Neural crest cell (in vitro differentiated cells): ENCODE results near the gene ASGR1. TPM values are rescaled to one million over a fixed set of nuclear protein-coding genes. Genes with fewer than 3 reads are reported as not detected.
"Not testable (repeated sequence)": the region's sequence is repeated elsewhere in the genome, so short reads cannot be mapped to it uniquely, and the experiment has no call there.

Source experiments
- DNase-seq: peaks from one replicate; pipeline ENCODE4 v3.0.0; 2021; ENCODE audit warnings: low read depth, mixed read lengths, low spot score
- H3K27ac Mint-ChIP-seq: one replicate; pipeline ENCODE4 v1.8.0; 2021; ENCODE audit warnings: mild to moderate bottlenecking, mixed read lengths; ENCODE audit not compliant: unreplicated experiment
- H3K27me3 Mint-ChIP-seq: 2 replicates; pipeline ENCODE4 v1.8.0; 2021; ENCODE audit warnings: low read depth, mild to moderate bottlenecking, mixed read lengths
- H3K36me3 Mint-ChIP-seq: 2 replicates; pipeline ENCODE4 v1.8.0; 2021; ENCODE audit warnings: low read depth, mild to moderate bottlenecking, mixed read lengths
- H3K4me1 Mint-ChIP-seq: 2 replicates; pipeline ENCODE4 v1.8.0; 2021; ENCODE audit warnings: mixed read lengths
- H3K4me3 Mint-ChIP-seq: one replicate; pipeline ENCODE4 v1.8.0; 2021; ENCODE audit warnings: mild to moderate bottlenecking, mixed read lengths
- H3K9me3 Mint-ChIP-seq: 2 replicates; pipeline ENCODE4 v1.8.0; 2021; ENCODE audit warnings: mixed read lengths
- CTCF ChIP-seq: fragments of 200-600 bp; sonication (generic); conservative IDR thresholded peaks from 2 replicates; pipeline ENCODE4 v1.5.0; 2021; ENCODE audit warnings: antibody characterized with exemption, mild to moderate bottlenecking
- total RNA-seq: library from RNA; stranded (reverse); gene quantifications from 2 replicates; pipeline ENCODE4 v1.2.1, GENCODE V29; 2021

ASGR1 gene
- total RNA-seq, 1 donor from 2014 or later = 11.2 TPM

DNA sequence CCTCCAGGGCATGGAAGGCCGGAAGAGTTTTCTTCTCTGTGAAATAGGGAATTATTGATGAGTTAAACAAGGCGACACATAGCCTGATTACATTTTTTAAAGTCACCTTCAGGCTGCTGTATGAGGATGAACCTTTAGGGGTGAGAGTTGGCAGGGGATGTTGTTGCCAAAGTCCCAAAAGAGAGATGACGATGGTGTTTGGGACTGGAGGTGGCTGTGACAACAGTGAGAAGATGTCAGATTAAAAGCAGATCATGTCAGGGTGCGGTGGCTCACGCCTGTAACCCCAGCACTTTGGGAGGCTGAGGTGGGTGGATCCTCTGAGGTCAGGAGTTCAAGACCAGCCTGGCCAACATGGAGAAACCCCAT lies 47.8 kb downstream of the ASGR1 start:
- no peak overlapping the region for H3K27ac Mint-ChIP-seq

DNA sequence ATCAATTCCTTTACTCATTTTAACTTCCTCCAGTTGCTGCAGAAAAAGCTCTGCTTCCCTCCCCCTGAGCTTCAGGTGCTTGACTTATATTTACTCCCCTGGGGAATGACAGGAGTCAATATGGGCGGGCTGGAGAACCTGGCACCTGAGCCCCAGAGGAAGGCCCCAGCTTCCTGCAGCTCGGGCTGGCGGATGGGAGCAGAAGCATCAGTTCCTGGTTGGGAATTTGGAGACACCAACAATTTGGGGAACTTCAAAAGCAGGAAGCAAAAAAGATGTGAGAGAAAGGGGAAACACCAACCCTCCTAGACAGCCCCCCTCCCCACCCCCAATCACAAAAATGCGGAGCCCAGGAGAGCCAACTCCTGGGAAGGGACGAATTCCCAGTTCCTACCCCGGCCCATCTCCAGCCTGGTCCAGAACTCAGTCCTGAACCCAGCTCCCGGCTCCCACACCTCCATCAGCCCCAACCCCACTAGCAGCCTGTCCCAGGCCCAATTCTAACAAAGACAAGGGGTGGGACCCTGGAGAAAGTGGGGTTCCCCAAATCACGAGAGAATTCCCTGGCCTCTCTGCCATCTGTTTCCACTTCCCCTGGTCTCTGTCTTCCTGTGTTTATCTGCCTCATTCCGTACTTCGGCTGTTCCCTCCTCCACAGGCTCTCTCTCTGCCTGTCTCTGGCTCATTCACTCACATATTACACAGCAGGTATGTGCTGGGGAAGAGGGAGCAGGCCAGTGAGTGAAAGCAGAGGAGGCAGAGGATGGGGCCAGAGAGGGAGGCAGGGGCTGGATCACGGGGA lies 48.3 kb downstream of the ASGR1 start:
- no peak overlapping the region for H3K27ac Mint-ChIP-seq
- no peak for DNase-seq
- peaks cover 28% of the 10 kb centered on the region for H3K4me1 Mint-ChIP-seq
- H3K27me3 Mint-ChIP-seq = peaks cover 17% of the 10 kb centered on the region
- no peaks in the 10 kb centered on the region for H3K36me3 Mint-ChIP-seq
- TF ChIP-seq CTCF = no peak
- no peaks in the 10 kb centered on the region for H3K9me3 Mint-ChIP-seq
- no peak overlapping the region for H3K4me3 Mint-ChIP-seq

More for the DNA sequence above, 47.8 kb downstream of the ASGR1 start:
- Mint-ChIP-seq H3K27me3 (peaks cover 19% of the 10 kb centered on the region), H3K9me3 (no peaks in the 10 kb centered on the region), H3K4me1 (peaks cover 28% of the 10 kb centered on the region), H3K4me3 (no peak overlapping the region), H3K36me3 (no peaks in the 10 kb centered on the region)
- no peak for DNase-seq
- TF ChIP-seq CTCF = no peak

- Mint-ChIP-seq H3K27ac (no peak overlapping the region), H3K9me3 (no peaks in the 10 kb centered on the region), H3K27me3 (peaks cover 17% of the 10 kb centered on the region), H3K4me1 (peaks cover 28% of the 10 kb centered on the region), H3K36me3 (no peaks in the 10 kb centered on the region), H3K4me3 (no peak overlapping the region)
- TF ChIP-seq CTCF = no peak
- DNase-seq = no peak
These were observed 49.9 kb downstream of the ASGR1 start for GRCh38 chr17:7129311-7129710.

DNA sequence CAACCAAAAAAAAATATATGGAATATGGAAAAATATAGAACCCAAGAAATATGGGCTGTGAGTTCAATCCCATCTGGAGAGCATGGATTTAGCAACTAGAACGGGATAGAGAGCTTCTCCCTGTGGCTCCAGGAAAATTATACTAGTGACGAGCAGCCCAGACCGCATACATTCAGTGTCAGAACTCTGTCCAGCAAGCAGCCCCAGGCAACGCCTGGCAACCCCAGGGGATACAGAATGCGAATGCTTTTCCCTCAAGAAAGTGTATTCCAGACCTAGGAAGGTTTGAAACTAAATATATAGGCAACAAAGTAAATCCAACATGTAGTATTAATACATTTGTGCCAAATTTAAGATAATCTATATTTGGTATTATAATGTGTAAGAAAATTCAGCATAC lies 51.0 kb downstream of the ASGR1 start:
- Mint-ChIP-seq H3K4me1 (peaks cover 21% of the 10 kb centered on the region), H3K27me3 (peaks cover 11% of the 10 kb centered on the region), H3K27ac (no peak overlapping the region), H3K4me3 (no peak overlapping the region), H3K36me3 (no peaks in the 10 kb centered on the region), H3K9me3 (no peaks in the 10 kb centered on the region)
- no peak for DNase-seq
- no peak for TF ChIP-seq CTCF

- not testable (repeated sequence) for H3K27ac Mint-ChIP-seq, H3K27me3 Mint-ChIP-seq, DNase-seq, H3K9me3 Mint-ChIP-seq, H3K36me3 Mint-ChIP-seq, H3K4me3 Mint-ChIP-seq
- H3K4me1 Mint-ChIP-seq = peaks cover 15% of the 10 kb centered on the region
These were observed 51.7 kb downstream of the ASGR1 start for GRCh38 chr17:7127501-7127900.

DNA sequence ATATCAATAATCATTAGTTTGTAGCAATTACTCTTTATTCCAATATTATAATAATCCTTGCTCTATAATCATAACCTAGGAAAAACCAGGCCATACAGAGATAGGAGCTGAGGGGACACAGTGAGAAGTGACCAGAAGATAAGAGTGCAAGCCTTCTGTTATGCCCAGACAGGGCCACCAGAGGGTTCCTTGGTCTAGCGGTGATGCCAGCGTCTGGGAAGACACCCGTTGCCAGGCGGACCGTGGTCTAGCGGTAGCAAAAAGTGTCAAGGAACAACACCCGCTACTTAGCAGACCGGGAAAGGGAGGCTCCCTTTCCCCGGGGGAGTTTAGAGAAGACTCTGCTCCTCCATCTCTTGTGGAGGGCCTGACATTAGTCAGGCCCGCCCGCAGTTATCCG lies 52.8 kb downstream of the ASGR1 start:
- not testable (repeated sequence) for H3K4me3 Mint-ChIP-seq, DNase-seq, H3K27me3 Mint-ChIP-seq, H3K27ac Mint-ChIP-seq, H3K4me1 Mint-ChIP-seq, H3K9me3 Mint-ChIP-seq, H3K36me3 Mint-ChIP-seq
